ENCODE data around the gene RPTOR. TPM values are rescaled to one million over a fixed set of nuclear protein-coding genes. Genes with fewer than 3 reads are reported as not detected.
"Not testable (repeated sequence)": the region's sequence is repeated elsewhere in the genome, so short reads cannot be mapped to it uniquely, and the experiment has no call there.

Gene RPTOR
- total RNA-seq, 4 donors from 2014 or later, result 19.0 to 48.3 (median 27.3) TPM

GRCh38 chr17:80872001-80872500 lies 327.4 kb downstream of the RPTOR start:
- no peaks in the 10 kb centered on the region for H3K4me1 ChIP-seq
- H3K9me3 ChIP-seq, result no peaks in the 10 kb centered on the region
- H3K36me3 ChIP-seq, result no peaks in the 10 kb centered on the region
- intact Hi-C loops (cut with DNase I; ENCODE audit: low total_unique reads), result no loop called here
- no peak for TF ChIP-seq CTCF (IDR thresholded peaks at IDR 0.05)
- TF ChIP-seq POLR2A (IDR thresholded peaks at IDR 0.05), result no peak
- no peaks in the 10 kb centered on the region for H3K27me3 ChIP-seq
- no peak for DNase-seq
- H3K27ac ChIP-seq, result no peak overlapping the region
- H3K4me3 ChIP-seq, result no peak overlapping the region

- no peak overlapping the region for H3K4me3 ChIP-seq
- H3K9me3 ChIP-seq, result no peaks in the 10 kb centered on the region
- H3K36me3 ChIP-seq, result no peaks in the 10 kb centered on the region
- intact Hi-C loops (cut with DNase I; ENCODE audit: low total_unique reads), result no loop called here
- no peak overlapping the region for H3K27ac ChIP-seq
- no peak for TF ChIP-seq CTCF (IDR thresholded peaks at IDR 0.05)
- TF ChIP-seq POLR2A (IDR thresholded peaks at IDR 0.05), result no peak
- H3K4me1 ChIP-seq, result no peaks in the 10 kb centered on the region
- no peaks in the 10 kb centered on the region for H3K27me3 ChIP-seq
- no peak for DNase-seq
These were observed 328.1 kb downstream of the RPTOR start for GRCh38 chr17:80872501-80873306.

GRCh38 chr17:80873307-80873951 lies 328.8 kb downstream of the RPTOR start:
- no peak for DNase-seq
- Histone ChIP-seq H3K36me3 (no peaks in the 10 kb centered on the region), H3K4me1 (no peaks in the 10 kb centered on the region), H3K4me3 (no peak overlapping the region), H3K9me3 (no peaks in the 10 kb centered on the region), H3K27ac (no peak overlapping the region), H3K27me3 (no peaks in the 10 kb centered on the region)
- no peak for TF ChIP-seq CTCF (IDR thresholded peaks at IDR 0.05)
- TF ChIP-seq POLR2A (IDR thresholded peaks at IDR 0.05), result no peak
- intact Hi-C loops (cut with DNase I; ENCODE audit: low total_unique reads), result no loop called here

- no peak overlapping the region for H3K27ac ChIP-seq
- intact Hi-C loops (cut with DNase I; ENCODE audit: low total_unique reads), result no loop called here
- H3K9me3 ChIP-seq, result no peaks in the 10 kb centered on the region
- no peaks in the 10 kb centered on the region for H3K27me3 ChIP-seq
- no peak for DNase-seq
- no peak for TF ChIP-seq CTCF (IDR thresholded peaks at IDR 0.05)
- TF ChIP-seq POLR2A (IDR thresholded peaks at IDR 0.05), result no peak
- H3K4me3 ChIP-seq, result no peak overlapping the region
- H3K36me3 ChIP-seq, result no peaks in the 10 kb centered on the region
- H3K4me1 ChIP-seq, result no peaks in the 10 kb centered on the region
These were observed 330.3 kb downstream of the RPTOR start for GRCh38 chr17:80874866-80875445.

- DNase-seq; H3K4me3 ChIP-seq; H3K9me3 ChIP-seq; H3K27me3 ChIP-seq; H3K27ac ChIP-seq; intact Hi-C loops (cut with DNase I; ENCODE audit: low total_unique reads); H3K4me1 ChIP-seq; H3K36me3 ChIP-seq: not testable (repeated sequence)
These were observed 330.9 kb downstream of the RPTOR start for GRCh38 chr17:80875480-80875995.

- H3K27me3 ChIP-seq; H3K4me1 ChIP-seq; H3K36me3 ChIP-seq; H3K4me3 ChIP-seq; H3K9me3 ChIP-seq; H3K27ac ChIP-seq; intact Hi-C loops (cut with DNase I; ENCODE audit: low total_unique reads); DNase-seq: not testable (repeated sequence)
These were observed 331.9 kb downstream of the RPTOR start for GRCh38 chr17:80876456-80876949.
